Measurements from ENCODE around the gene MED28.

The MED28 gene

DNA sequence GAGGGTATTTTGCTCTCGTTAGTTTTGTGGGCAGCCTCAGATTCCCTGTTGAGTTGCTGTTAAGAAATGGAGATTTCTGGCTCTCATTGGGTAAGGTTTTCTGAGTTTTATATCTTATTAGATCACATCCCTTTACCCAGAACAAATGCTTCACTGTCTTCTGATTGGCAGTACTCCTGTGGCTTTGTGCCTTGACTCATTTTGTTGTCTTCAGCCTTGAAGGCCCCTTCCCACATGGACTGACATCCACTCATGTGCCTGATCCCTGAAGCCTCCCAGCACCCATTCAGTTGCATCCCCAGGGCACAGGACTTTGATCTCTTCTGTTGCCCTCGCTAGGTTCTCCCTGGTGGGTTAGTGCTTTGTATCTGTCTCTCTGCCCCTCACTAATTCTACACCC lies 10.4 kb downstream of the MED28 start:
- Histone ChIP-seq H3K4me1 (ENCODE audit: control insufficient read depth, insufficient read depth, low read length) (no peaks in the 10 kb centered on the region), H3K9ac (ENCODE audit: low read length) (no peak overlapping the region), H3K27ac (ENCODE audit: low read depth, low read length) (no peak overlapping the region), H3K27me3 (ENCODE audit: control insufficient read depth, insufficient read depth, low read length) (no peaks in the 10 kb centered on the region), H3K4me3 (ENCODE audit: low read length) (no peak overlapping the region), H3K36me3 (ENCODE audit: control insufficient read depth, insufficient read depth, low read length) (peaks cover 51% of the 10 kb centered on the region)

DNA sequence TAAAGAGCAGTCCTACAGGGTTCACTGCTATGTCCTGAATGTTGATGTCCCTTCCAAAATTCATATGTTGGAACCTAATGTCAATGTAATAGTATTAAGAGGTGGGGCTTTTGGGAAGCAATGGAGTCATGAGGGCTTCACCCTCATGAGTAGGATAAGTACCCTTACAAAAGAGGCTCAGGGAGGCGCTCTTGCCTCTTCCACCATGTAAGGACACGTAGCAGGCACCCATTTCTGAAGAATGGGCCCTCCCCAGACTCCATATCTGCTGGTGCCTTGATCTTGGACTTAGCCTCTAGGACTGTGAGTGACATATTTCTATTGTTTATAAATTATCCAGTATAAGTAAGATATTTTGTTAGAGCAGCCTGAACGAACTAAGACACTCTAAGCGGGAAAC lies 15.8 kb downstream of the MED28 start:
- Histone ChIP-seq H3K27ac (ENCODE audit: low read depth, low read length) (no peak overlapping the region), H3K4me3 (ENCODE audit: low read length) (no peak overlapping the region), H3K9ac (ENCODE audit: low read length) (no peak overlapping the region), H3K27me3 (ENCODE audit: control insufficient read depth, insufficient read depth, low read length) (no peaks in the 10 kb centered on the region), H3K4me1 (ENCODE audit: control insufficient read depth, insufficient read depth, low read length) (no peaks in the 10 kb centered on the region), H3K36me3 (ENCODE audit: control insufficient read depth, insufficient read depth, low read length) (peaks cover 29% of the 10 kb centered on the region)

- H3K4me1 ChIP-seq (ENCODE audit: control insufficient read depth, insufficient read depth, low read length): no peaks in the 10 kb centered on the region
- no peak overlapping the region for H3K9ac ChIP-seq (ENCODE audit: low read length)
- H3K4me3 ChIP-seq (ENCODE audit: low read length): no peak overlapping the region
- peaks cover 14% of the 10 kb centered on the region for H3K36me3 ChIP-seq (ENCODE audit: control insufficient read depth, insufficient read depth, low read length)
- H3K27me3 ChIP-seq (ENCODE audit: control insufficient read depth, insufficient read depth, low read length): no peaks in the 10 kb centered on the region
- H3K27ac ChIP-seq (ENCODE audit: low read depth, low read length): no peak overlapping the region
These were observed 19.2 kb downstream of the MED28 start for GRCh38 chr4:17633600-17633999.

- Histone ChIP-seq H3K36me3 (ENCODE audit: control insufficient read depth, insufficient read depth, low read length) (peaks cover 14% of the 10 kb centered on the region), H3K4me1 (ENCODE audit: control insufficient read depth, insufficient read depth, low read length) (no peaks in the 10 kb centered on the region), H3K4me3 (ENCODE audit: low read length) (no peak overlapping the region), H3K27me3 (ENCODE audit: control insufficient read depth, insufficient read depth, low read length) (no peaks in the 10 kb centered on the region), H3K27ac (ENCODE audit: low read depth, low read length) (no peak overlapping the region), H3K9ac (ENCODE audit: low read length) (no peak overlapping the region)
These were observed 20.6 kb downstream of the MED28 start for GRCh38 chr4:17635056-17635455.

GRCh38 chr4:17636341-17636695 lies 21.9 kb downstream of the MED28 start:
- no peak overlapping the region for H3K9ac ChIP-seq (ENCODE audit: low read length)
- H3K27me3 ChIP-seq (ENCODE audit: control insufficient read depth, insufficient read depth, low read length): no peaks in the 10 kb centered on the region
- H3K4me3 ChIP-seq (ENCODE audit: low read length): no peak overlapping the region
- peaks cover 14% of the 10 kb centered on the region for H3K36me3 ChIP-seq (ENCODE audit: control insufficient read depth, insufficient read depth, low read length)
- no peaks in the 10 kb centered on the region for H3K4me1 ChIP-seq (ENCODE audit: control insufficient read depth, insufficient read depth, low read length)
- H3K27ac ChIP-seq (ENCODE audit: low read depth, low read length): no peak overlapping the region

GRCh38 chr4:17636696-17637622 lies 22.5 kb downstream of the MED28 start:
- Histone ChIP-seq H3K36me3 (ENCODE audit: control insufficient read depth, insufficient read depth, low read length) (peaks cover 14% of the 10 kb centered on the region), H3K4me3 (ENCODE audit: low read length) (no peak overlapping the region), H3K27ac (ENCODE audit: low read depth, low read length) (no peak overlapping the region), H3K27me3 (ENCODE audit: control insufficient read depth, insufficient read depth, low read length) (no peaks in the 10 kb centered on the region), H3K4me1 (ENCODE audit: control insufficient read depth, insufficient read depth, low read length) (no peaks in the 10 kb centered on the region), H3K9ac (ENCODE audit: low read length) (no peak overlapping the region)

- Histone ChIP-seq H3K27ac (ENCODE audit: low read depth, low read length) (no peak overlapping the region), H3K27me3 (ENCODE audit: control insufficient read depth, insufficient read depth, low read length) (no peaks in the 10 kb centered on the region), H3K4me1 (ENCODE audit: control insufficient read depth, insufficient read depth, low read length) (no peaks in the 10 kb centered on the region), H3K4me3 (ENCODE audit: low read length) (no peak overlapping the region), H3K9ac (ENCODE audit: low read length) (no peak overlapping the region), H3K36me3 (ENCODE audit: control insufficient read depth, insufficient read depth, low read length) (peaks cover 6% of the 10 kb centered on the region)
These were observed 24.7 kb downstream of the MED28 start for GRCh38 chr4:17639136-17639535.

DNA sequence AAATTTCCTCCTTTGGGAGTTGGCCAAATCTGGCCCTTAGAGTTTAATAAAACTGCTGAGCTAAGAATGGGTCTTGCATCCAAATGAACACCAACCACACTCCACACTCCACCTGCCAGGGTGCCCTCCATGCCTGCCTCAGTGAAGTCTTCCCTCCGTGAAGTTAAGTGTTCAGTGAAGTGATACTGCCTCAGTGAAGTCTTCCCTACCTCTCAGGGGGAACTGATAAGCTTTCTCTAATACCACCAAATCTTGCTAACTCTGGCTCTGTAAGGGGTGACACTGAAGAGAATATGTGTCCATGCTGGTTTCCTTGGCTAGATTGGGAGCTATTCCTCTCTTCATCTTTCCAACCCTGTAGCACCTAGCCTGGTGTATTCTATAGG lies 27.9 kb downstream of the MED28 start:
- Histone ChIP-seq H3K36me3 (ENCODE audit: control insufficient read depth, insufficient read depth, low read length) (peaks cover 3% of the 10 kb centered on the region), H3K9ac (ENCODE audit: low read length) (no peak overlapping the region), H3K4me1 (ENCODE audit: control insufficient read depth, insufficient read depth, low read length) (no peaks in the 10 kb centered on the region), H3K4me3 (ENCODE audit: low read length) (no peak overlapping the region), H3K27ac (ENCODE audit: low read depth, low read length) (no peak overlapping the region), H3K27me3 (ENCODE audit: control insufficient read depth, insufficient read depth, low read length) (no peaks in the 10 kb centered on the region)

- no peaks in the 10 kb centered on the region for H3K4me1 ChIP-seq (ENCODE audit: control insufficient read depth, insufficient read depth, low read length)
These were observed 32.3 kb downstream of the MED28 start for GRCh38 chr4:17646693-17647092.

GRCh38 chr4:17647176-17647806 lies 32.9 kb downstream of the MED28 start:
- Histone ChIP-seq H3K27ac (ENCODE audit: low read depth, low read length) (no peak overlapping the region), H3K4me1 (ENCODE audit: control insufficient read depth, insufficient read depth, low read length) (no peaks in the 10 kb centered on the region), H3K4me3 (ENCODE audit: low read length) (no peak overlapping the region), H3K36me3 (ENCODE audit: control insufficient read depth, insufficient read depth, low read length) (no peaks in the 10 kb centered on the region), H3K9ac (ENCODE audit: low read length) (no peak overlapping the region), H3K27me3 (ENCODE audit: control insufficient read depth, insufficient read depth, low read length) (no peaks in the 10 kb centered on the region)

More at GRCh38 chr4:17646693-17647092, 32.3 kb downstream of the MED28 start:
- Histone ChIP-seq H3K27me3 (ENCODE audit: control insufficient read depth, insufficient read depth, low read length) (no peaks in the 10 kb centered on the region), H3K36me3 (ENCODE audit: control insufficient read depth, insufficient read depth, low read length) (no peaks in the 10 kb centered on the region), H3K27ac (ENCODE audit: low read depth, low read length) (no peak overlapping the region), H3K9ac (ENCODE audit: low read length) (no peak overlapping the region), H3K4me3 (ENCODE audit: low read length) (no peak overlapping the region)

DNA sequence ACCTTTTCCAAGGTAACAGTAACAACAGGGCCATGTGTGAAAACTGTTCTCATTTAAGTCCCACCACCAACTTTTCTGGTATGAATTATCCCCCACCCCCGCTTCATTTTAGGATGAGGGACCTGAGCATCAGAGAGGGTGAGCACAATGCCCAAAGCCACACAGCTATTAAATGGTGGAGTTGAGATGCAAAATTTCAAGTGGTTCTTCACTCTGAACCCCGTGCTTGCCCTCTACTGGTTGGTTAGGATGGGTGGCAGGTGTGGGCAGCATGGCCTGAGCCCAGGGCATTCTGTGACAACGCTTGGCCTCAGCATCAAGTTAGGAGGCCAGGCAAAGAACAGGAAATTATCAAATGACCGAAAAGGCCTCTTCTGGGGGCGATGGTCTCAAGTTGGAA lies 33.5 kb downstream of the MED28 start:
- Histone ChIP-seq H3K9ac (ENCODE audit: low read length) (no peak overlapping the region), H3K27me3 (ENCODE audit: control insufficient read depth, insufficient read depth, low read length) (no peaks in the 10 kb centered on the region), H3K4me3 (ENCODE audit: low read length) (no peak overlapping the region), H3K27ac (ENCODE audit: low read depth, low read length) (no peak overlapping the region), H3K36me3 (ENCODE audit: control insufficient read depth, insufficient read depth, low read length) (no peaks in the 10 kb centered on the region), H3K4me1 (ENCODE audit: control insufficient read depth, insufficient read depth, low read length) (no peaks in the 10 kb centered on the region)

DNA sequence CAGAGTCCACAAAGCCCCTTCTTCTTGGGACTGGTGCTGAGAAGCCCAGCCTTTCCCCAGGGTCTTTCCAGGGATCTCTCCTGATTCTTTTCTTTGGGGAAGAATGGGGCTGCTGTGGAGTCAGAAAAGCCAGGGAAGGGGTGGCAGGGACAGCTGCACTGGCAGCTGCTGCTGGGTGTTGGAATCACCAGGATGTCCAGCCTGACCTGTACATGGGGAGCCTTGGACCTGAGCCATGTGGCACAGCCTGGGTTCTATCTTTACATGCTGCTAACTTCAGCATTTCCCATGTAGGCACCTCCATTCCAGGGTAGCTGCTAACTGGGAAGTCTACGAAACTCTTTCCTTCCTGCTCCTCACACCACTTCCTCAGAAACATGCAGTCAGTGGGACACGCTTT lies 36.0 kb downstream of the MED28 start:
- H3K9ac ChIP-seq (ENCODE audit: low read length): no peak overlapping the region
- H3K27ac ChIP-seq (ENCODE audit: low read depth, low read length): no peak overlapping the region
- H3K4me1 ChIP-seq (ENCODE audit: control insufficient read depth, insufficient read depth, low read length): no peaks in the 10 kb centered on the region
- no peaks in the 10 kb centered on the region for H3K36me3 ChIP-seq (ENCODE audit: control insufficient read depth, insufficient read depth, low read length)
- H3K4me3 ChIP-seq (ENCODE audit: low read length): no peak overlapping the region
- H3K27me3 ChIP-seq (ENCODE audit: control insufficient read depth, insufficient read depth, low read length): no peaks in the 10 kb centered on the region

GRCh38 chr4:17654701-17655100 lies 40.3 kb downstream of the MED28 start:
- Histone ChIP-seq H3K4me3 (ENCODE audit: low read length) (no peak overlapping the region), H3K9ac (ENCODE audit: low read length) (no peak overlapping the region), H3K27ac (ENCODE audit: low read depth, low read length) (no peak overlapping the region), H3K36me3 (ENCODE audit: control insufficient read depth, insufficient read depth, low read length) (no peaks in the 10 kb centered on the region), H3K4me1 (ENCODE audit: control insufficient read depth, insufficient read depth, low read length) (no peaks in the 10 kb centered on the region), H3K27me3 (ENCODE audit: control insufficient read depth, insufficient read depth, low read length) (no peaks in the 10 kb centered on the region)
